Endothelial cell (in vitro differentiated cells): ENCODE measurements around the gene CDH23. TPM values are rescaled to one million over a fixed set of nuclear protein-coding genes. Genes with fewer than 3 reads are reported as not detected.

Experiments used
- DNase-seq: peaks from one replicate; pipeline ENCODE4 v3.0.0; 2021; ENCODE audit warnings: low spot score
- H3K27ac Mint-ChIP-seq: one replicate; pipeline ENCODE4 v1.8.0; 2021; ENCODE audit warnings: mixed read lengths, inconsistent platforms; ENCODE audit not compliant: unreplicated experiment
- H3K27me3 Mint-ChIP-seq: one replicate; pipeline ENCODE4 v1.8.0; 2021; ENCODE audit warnings: mild to moderate bottlenecking, moderate library complexity, mixed read lengths, inconsistent platforms; ENCODE audit not compliant: unreplicated experiment
- H3K36me3 Mint-ChIP-seq: one replicate; pipeline ENCODE4 v1.8.0; 2021; ENCODE audit warnings: mild to moderate bottlenecking, low read depth, mixed read lengths, inconsistent platforms; ENCODE audit not compliant: unreplicated experiment
- H3K4me1 Mint-ChIP-seq: one replicate; pipeline ENCODE4 v1.8.0; 2021; ENCODE audit warnings: mild to moderate bottlenecking, mixed read lengths, inconsistent platforms; ENCODE audit not compliant: unreplicated experiment
- H3K4me3 Mint-ChIP-seq: one replicate; pipeline ENCODE4 v1.8.0; 2021; ENCODE audit warnings: mild to moderate bottlenecking, mixed read lengths, inconsistent platforms; ENCODE audit not compliant: unreplicated experiment
- H3K9me3 Mint-ChIP-seq: one replicate; pipeline ENCODE4 v1.8.0; 2021; ENCODE audit warnings: mixed read lengths, inconsistent platforms; ENCODE audit not compliant: unreplicated experiment
- CTCF ChIP-seq: fragments of 200-600 bp; sonication (generic); IDR thresholded peaks from one replicate; pipeline ENCODE4 v1.5.0; 2021; ENCODE audit warnings: antibody characterized with exemption; ENCODE audit not compliant: unreplicated experiment
- total RNA-seq: library from RNA; stranded (reverse); fragmentation: NEBNext Ultra II Directional; extraction: Animal tissue kit (Norgen Biotek cat#: 25700); gene quantifications from one replicate; pipeline ENCODE4 v1.2.1, GENCODE V29; 2021; ENCODE audit not compliant: unreplicated experiment

Gene CDH23
- total RNA-seq, 1 donor from 2014 or later = 0.54 TPM

GRCh38 chr10:71633920-71634319, 237.2 kb downstream of the CDH23 start:
- no peak for TF ChIP-seq CTCF
- Mint-ChIP-seq H3K4me3 (no peak overlapping the region), H3K9me3 (no peaks in the 10 kb centered on the region), H3K27ac (no peak overlapping the region), H3K4me1 (peaks cover 3% of the 10 kb centered on the region), H3K36me3 (no peaks in the 10 kb centered on the region), H3K27me3 (peaks cover 10% of the 10 kb centered on the region)
- no peak for DNase-seq

- H3K4me3 Mint-ChIP-seq = no peak overlapping the region
- peaks cover 13% of the 10 kb centered on the region for H3K27me3 Mint-ChIP-seq
- no peak for TF ChIP-seq CTCF
- peak overlapping the region; percentile 48 for H3K27ac Mint-ChIP-seq
- no peaks in the 10 kb centered on the region for H3K9me3 Mint-ChIP-seq
- H3K36me3 Mint-ChIP-seq = no peaks in the 10 kb centered on the region
- peaks cover 3% of the 10 kb centered on the region for H3K4me1 Mint-ChIP-seq
- no peak for DNase-seq
These were observed 237.9 kb downstream of the CDH23 start for GRCh38 chr10:71634531-71635164.

- Mint-ChIP-seq H3K27me3 (peaks cover 14% of the 10 kb centered on the region), H3K4me1 (peaks cover 3% of the 10 kb centered on the region), H3K27ac (peak overlapping the region; percentile 48), H3K9me3 (no peaks in the 10 kb centered on the region), H3K4me3 (no peak overlapping the region), H3K36me3 (no peaks in the 10 kb centered on the region)
- no peak for DNase-seq
- TF ChIP-seq CTCF = no peak
These were observed 238.6 kb downstream of the CDH23 start for GRCh38 chr10:71635251-71635866.

GRCh38 chr10:71635867-71636266, 239.1 kb downstream of the CDH23 start:
- no peak for TF ChIP-seq CTCF
- Mint-ChIP-seq H3K27ac (no peak overlapping the region), H3K4me1 (peaks cover 3% of the 10 kb centered on the region), H3K4me3 (no peak overlapping the region), H3K9me3 (no peaks in the 10 kb centered on the region), H3K36me3 (no peaks in the 10 kb centered on the region), H3K27me3 (peaks cover 14% of the 10 kb centered on the region)
- no peak for DNase-seq

- H3K4me1 Mint-ChIP-seq = peaks cover 3% of the 10 kb centered on the region
These were observed 239.9 kb downstream of the CDH23 start for GRCh38 chr10:71636588-71636987.

More at GRCh38 chr10:71636588-71636987, 239.9 kb downstream of the CDH23 start:
- no peaks in the 10 kb centered on the region for H3K36me3 Mint-ChIP-seq
- no peak overlapping the region for H3K4me3 Mint-ChIP-seq
- peaks cover 14% of the 10 kb centered on the region for H3K27me3 Mint-ChIP-seq
- no peaks in the 10 kb centered on the region for H3K9me3 Mint-ChIP-seq
- no peak overlapping the region for H3K27ac Mint-ChIP-seq
- TF ChIP-seq CTCF = no peak
- no peak for DNase-seq
